IPS-18c (cell line): ENCODE measurements around the gene DPP6.

ENCODE experiments used
- H3K4me3 ChIP-seq: 2 replicates; pipeline ENCODE4 v1.7.0; 2013; ENCODE audit warnings: low read depth, mild to moderate bottlenecking, low read length, moderate library complexity; ENCODE audit not compliant: insufficient read depth
- H3K9me3 ChIP-seq: one replicate; pipeline ENCODE4 v1.6.1; 2013; ENCODE audit warnings: mild to moderate bottlenecking, low read length, moderate library complexity; ENCODE audit not compliant: control insufficient read depth, insufficient read depth

DPP6 gene

GRCh38 chr7:154777489-154777888 is 725.3 kb downstream of the DPP6 start:
- no peak overlapping the region for H3K4me3 ChIP-seq

DNA sequence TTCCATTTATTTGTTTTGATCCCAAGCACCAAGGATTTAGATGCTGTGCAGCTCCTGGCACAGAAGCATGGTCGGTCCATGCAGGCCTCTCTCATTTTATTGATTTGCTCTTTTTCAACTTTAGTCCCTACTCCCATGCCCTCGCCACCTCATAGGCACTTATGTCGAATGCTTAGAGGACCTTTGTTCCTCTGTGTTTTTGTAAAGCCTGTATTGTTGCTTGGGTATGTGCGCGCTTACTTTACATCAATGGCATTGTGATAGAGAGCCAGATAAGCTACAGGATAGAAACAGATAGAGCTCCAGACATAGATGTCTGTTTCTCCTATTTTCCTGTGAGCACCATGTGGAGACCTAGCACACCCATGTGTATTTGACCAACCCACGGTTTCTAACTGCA is 725.7 kb downstream of the DPP6 start:
- H3K4me3 ChIP-seq: no peak overlapping the region
- peaks cover 2% of the 10 kb centered on the region for H3K9me3 ChIP-seq

More at GRCh38 chr7:154777489-154777888, 725.3 kb downstream of the DPP6 start:
- H3K9me3 ChIP-seq: peaks cover 2% of the 10 kb centered on the region

- H3K9me3 ChIP-seq: no peaks in the 10 kb centered on the region
- no peak overlapping the region for H3K4me3 ChIP-seq
Measured at GRCh38 chr7:154781369-154782303, 729.4 kb downstream of the DPP6 start.

- H3K9me3 ChIP-seq: peaks cover 2% of the 10 kb centered on the region
- H3K4me3 ChIP-seq: no peak overlapping the region
Measured at GRCh38 chr7:154783281-154783909, 731.2 kb downstream of the DPP6 start.

GRCh38 chr7:154785898-154786297 is 733.7 kb downstream of the DPP6 start:
- Histone ChIP-seq H3K4me3 (no peak overlapping the region), H3K9me3 (peaks cover 2% of the 10 kb centered on the region)

GRCh38 chr7:154789404-154789803 is 737.2 kb downstream of the DPP6 start:
- no peak overlapping the region for H3K4me3 ChIP-seq
- H3K9me3 ChIP-seq: peaks cover 2% of the 10 kb centered on the region

DNA sequence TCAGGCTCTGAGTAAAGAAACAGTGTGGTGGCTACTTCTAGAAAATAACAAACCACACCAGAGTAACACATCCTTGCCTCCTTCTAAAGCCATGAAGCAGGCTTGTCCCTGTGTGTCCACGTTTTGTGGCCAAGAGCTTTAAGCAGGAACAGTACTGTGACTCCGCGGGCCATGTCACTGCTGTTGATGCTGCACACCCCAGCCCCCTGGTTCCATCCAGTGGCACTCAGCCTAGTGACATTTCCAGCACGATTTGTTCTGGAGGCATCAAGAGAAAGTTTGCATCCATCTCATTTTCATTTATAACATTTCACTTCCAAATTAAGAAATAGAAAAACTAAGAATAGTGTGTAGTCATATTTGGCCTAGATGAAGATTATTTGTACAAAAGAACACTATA is 739.4 kb downstream of the DPP6 start:
- peaks cover 2% of the 10 kb centered on the region for H3K9me3 ChIP-seq
- H3K4me3 ChIP-seq: no peak overlapping the region

GRCh38 chr7:154792436-154793055 is 740.3 kb downstream of the DPP6 start:
- H3K4me3 ChIP-seq: no peak overlapping the region
- H3K9me3 ChIP-seq: peaks cover 2% of the 10 kb centered on the region

DNA sequence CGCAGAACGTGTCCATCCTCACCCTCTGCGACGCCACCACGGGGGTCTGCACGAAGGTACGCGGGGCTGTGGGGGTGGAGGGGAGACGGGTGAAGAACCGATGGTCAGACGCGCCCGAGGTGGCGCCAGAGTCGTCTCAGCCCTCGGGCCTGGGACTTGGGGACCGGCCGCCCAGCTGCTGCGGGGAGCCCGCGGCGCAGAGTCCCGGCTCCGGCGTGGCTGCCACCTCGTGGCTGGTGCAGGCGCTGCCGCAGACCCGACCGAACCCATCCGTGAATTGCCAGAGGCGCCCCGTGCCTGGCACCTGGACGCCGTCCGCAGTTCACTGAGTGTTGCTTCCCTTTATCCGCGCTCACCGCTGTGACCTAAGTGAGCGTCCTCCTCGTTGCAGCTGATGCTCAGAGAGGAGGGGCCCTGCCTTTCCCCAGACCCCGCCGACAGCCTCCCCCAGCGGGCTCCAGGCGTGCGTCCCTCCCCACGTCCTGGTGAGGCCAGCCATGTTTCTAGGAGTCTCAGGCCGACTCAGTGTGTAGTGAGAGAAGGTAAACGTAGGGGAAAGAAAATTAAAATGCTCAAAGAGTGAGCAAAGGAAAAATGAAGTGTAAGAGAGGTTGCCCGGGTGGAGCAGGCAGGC is 742.1 kb downstream of the DPP6 start:
- H3K4me3 ChIP-seq: peak overlapping the region; percentile 20; the same call in 1 of the 2 replicates
- no peaks in the 10 kb centered on the region for H3K9me3 ChIP-seq

DNA sequence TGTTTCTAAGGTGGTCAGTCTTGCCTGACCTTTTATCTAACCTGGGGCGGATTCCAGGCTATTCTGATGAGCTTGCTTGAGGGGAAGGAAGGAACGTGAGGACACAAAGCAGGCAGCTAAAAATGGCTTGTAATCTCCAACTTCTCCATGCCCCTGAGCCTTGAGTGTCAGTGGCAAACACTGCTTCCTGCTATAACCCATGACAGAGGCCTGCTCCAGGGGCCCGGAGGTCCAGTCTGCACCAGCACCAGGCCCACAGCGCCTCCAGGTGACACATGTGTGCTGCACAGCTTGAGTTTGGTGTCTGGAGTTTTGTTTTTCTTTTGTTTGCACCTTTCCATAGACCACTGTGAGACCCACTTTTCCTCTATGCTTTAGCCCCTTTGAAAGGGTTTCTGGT is 742.8 kb downstream of the DPP6 start:
- no peaks in the 10 kb centered on the region for H3K9me3 ChIP-seq

DNA sequence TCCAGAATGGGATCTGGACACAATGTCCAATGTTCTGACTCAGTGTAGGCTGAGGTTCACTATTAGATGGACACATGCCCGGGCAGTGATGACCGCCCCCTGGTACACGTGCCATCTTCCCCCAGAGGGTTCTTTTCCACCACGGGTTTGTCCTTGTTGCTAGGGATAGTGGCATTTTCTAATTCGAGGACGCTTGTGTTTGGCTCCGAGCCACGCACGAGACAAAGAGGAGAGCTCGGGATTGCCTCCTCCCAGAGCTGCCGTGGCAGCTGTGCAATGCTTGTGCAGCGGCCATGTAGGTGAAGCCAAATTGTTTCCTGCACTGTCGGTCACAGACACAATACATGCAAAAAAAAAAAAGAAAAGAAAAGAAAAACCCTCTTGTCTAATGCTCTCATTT is 743.2 kb downstream of the DPP6 start:
- no peaks in the 10 kb centered on the region for H3K9me3 ChIP-seq
- H3K4me3 ChIP-seq: no peak overlapping the region

More for the DNA sequence above, 742.8 kb downstream of the DPP6 start:
- H3K4me3 ChIP-seq: no peak overlapping the region

GRCh38 chr7:154804449-154804848 is 752.3 kb downstream of the DPP6 start:
- Histone ChIP-seq H3K9me3 (peaks cover 2% of the 10 kb centered on the region), H3K4me3 (no peak overlapping the region)

DNA sequence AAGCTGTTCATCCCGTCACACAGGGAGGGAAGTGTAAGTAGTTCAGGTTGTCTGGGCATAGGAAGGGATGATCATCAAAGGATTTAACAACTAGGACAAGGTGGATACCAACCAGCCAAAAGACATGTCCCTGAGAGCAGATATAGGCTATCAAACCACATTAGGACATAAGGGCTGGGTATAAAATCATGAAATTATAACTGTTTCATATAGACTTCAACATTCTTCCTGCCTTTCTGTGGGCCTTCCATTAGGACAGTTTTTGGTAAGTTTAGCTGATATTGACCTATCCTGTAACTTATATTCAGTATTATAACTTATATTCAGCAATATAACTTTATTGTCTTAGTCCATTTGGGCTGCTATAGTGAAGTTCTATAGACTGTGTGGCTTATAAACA is 759.8 kb downstream of the DPP6 start:
- peaks cover 5% of the 10 kb centered on the region for H3K9me3 ChIP-seq

DNA sequence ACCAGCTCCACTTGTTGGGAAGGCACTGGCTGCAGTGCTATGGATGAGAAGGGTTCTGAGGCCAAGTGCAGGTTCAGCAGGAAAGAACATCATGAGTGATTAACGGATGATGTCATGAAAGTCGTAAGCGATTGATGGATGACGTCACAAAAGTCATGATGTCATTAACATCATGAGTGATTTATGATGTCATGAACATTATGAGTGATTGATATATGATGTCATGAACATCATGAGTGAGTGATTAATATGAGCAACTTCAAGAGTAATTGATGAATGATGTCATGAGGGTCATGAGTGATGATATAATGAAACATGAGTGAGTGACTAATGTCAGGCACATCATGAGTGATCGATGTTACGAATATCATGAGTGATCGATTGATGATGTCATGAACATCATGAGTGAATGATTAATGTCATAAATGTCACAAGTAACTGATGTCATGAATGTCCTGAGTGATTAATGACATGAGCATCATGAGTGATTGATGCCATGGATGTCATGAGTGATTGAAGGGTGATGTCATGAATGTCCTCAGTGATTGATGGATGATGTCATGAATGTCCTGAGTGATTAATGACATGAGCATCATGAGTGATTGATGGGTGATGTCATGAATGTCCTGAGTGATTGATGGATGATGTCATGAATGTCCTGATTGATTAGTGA is 765.2 kb downstream of the DPP6 start:
- H3K9me3 ChIP-seq: peaks cover 2% of the 10 kb centered on the region

More for the DNA sequence above, 759.8 kb downstream of the DPP6 start:
- no peak overlapping the region for H3K4me3 ChIP-seq

DNA sequence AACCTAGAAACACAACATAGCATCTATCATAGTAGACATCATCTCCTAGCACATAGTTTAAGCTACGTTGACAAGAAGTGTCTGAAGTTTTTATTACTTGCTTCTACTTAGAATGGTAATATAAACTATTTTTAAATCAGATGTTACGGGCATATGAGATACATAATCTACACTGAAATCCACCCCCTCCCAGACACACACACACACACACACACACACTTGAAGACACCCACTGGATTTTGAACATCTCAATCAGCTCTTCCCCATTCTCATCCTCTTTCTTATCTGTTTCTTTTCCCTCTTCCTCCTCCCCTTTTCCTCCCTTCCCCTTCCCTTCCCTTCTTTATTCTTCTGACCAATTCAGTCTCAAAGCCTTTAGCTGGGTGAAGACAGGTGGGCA is 774.8 kb downstream of the DPP6 start:
- H3K9me3 ChIP-seq: no peaks in the 10 kb centered on the region
- no peak overlapping the region for H3K4me3 ChIP-seq

More for the DNA sequence above, 765.2 kb downstream of the DPP6 start:
- no peak overlapping the region for H3K4me3 ChIP-seq

DNA sequence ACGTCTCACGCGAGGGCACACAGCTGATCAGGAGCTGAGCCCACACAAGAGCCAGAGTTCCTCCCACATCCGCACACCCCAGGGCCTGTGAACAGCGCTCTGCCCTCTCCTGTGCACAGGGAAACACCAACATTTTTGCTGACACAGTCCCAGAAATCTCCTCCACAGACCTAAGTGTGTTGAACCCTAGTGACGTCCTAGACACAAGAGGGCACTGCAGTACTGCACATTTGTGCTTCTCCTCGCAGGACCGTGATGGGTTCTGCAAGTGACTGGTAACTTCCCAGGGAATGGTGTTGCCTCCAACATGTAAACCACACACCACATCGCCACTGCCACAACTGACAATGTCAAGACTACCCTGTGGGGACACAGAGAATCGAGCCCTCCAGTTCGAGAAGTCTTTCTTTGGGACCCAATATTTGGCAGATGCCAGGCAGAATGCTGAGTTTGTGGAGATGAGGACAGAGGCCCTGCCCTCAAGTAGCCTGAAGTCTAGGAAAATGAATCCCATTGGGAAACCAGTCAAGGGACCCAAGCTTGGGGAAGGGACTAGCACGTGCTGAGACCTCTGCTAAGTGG is 780.5 kb downstream of the DPP6 start:
- H3K4me3 ChIP-seq: no peak overlapping the region
- no peaks in the 10 kb centered on the region for H3K9me3 ChIP-seq
